ENCODE results near the gene RBM10.
A peak's percentile ranks its signal among the peaks of the same experiment; 100 is the strongest.

The RBM10 gene

DNA sequence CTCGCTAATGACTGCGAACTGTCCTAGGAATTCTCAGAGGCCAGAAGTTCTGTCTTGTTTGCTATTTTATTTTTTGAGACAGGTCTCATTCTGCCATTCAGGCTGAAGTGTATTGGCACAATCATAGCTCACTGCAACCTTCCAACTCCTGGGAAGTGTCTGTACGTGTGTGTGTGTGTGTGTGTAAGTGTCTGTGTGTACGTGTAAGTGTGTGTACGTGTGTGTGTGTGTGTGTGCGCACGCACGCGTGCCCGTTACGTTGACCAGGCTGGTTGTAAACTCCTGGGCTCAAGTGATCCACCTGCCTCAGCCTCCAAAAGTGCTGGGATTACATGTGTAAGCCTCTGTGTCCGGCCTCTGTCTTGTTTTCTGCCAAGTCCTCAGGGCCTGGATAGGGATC is 63.1 kb downstream of the RBM10 start:
- Histone ChIP-seq H3K9ac (ENCODE audit: low read depth, low read length) (no peak overlapping the region), H3K36me3 (ENCODE audit: insufficient read depth, low read length) (peaks cover 80% of the 10 kb centered on the region)

DNA sequence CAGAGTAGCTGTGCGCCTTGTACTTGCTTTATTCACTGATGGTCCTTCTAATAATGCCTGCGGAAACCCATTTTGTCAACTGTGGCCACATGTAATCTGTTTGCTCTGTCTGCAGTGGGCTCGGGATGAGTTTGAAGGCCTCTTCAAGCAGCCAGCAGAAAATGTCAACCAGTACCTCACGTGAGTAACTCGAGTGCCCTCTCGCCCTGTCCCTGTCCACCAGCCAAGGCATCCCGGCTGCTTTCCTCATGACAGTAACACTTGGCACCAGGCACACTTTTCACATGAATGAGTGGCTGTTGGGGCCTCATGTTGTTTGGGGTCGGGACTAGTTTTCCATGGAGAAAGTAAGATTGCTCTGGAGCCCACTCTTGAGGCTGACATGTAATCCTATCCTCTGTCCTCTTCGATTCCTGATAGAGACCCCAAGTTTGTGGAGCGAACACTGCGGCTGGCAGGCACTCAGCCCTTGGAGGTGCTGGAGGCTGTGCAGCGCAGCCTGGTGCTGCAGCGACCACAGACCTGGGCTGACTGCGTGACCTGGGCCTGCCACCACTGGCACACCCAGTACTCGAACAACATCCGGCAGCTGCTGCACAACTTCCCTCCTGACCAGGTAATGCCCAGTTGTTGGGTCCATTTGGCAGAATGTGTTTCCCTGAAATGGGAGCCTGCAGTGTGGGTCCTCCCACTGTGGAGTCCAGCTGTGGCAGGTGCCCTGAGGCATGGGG is 64.7 kb downstream of the RBM10 start:
- H3K9me3 ChIP-seq (ENCODE audit: control insufficient read depth, insufficient read depth, low read length), result no peaks in the 10 kb centered on the region
- H3K36me3 ChIP-seq (ENCODE audit: insufficient read depth, low read length), result peaks cover 72% of the 10 kb centered on the region
- H3K4me1 ChIP-seq (ENCODE audit: insufficient read depth, low read length), result no peaks in the 10 kb centered on the region
- no peak overlapping the region for H3K9ac ChIP-seq (ENCODE audit: low read depth, low read length)

More for the DNA sequence above, 63.1 kb downstream of the RBM10 start:
- Histone ChIP-seq H3K4me1 (ENCODE audit: insufficient read depth, low read length) (no peaks in the 10 kb centered on the region), H3K9me3 (ENCODE audit: control insufficient read depth, insufficient read depth, low read length) (no peaks in the 10 kb centered on the region)

DNA sequence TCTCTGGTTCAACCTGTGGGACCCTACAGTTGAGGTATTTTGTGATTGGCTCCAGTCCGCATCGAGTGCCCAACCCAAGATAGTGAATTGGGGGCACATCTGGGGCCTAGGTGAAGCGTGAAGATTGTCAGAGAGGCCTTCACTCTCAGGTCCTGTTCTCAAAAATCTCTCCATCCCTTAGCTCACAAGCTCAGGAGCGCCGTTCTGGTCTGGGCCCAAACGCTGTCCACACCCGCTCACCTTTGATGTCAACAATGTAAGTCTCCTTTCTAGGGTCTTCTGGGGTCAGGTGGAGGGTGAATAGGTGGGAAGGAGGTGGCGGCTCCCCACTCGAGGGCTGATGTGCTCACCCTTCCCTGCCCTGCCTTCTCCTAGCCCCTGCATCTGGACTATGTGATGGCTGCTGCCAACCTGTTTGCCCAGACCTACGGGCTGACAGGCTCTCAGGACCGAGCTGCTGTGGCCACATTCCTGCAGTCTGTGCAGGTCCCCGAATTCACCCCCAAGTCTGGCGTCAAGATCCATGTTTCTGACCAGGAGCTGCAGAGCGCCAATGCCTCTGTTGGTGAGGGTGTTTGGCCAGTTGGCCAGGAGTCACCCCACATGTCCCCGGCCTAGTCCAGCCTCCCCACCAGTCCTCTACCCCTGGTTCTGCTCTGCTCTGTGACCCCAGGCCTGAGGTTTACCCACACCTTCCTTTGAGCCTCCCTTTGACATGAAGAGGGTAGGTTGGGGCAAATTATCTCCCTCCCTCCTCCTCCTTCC is 65.8 kb downstream of the RBM10 start:
- Histone ChIP-seq H3K4me1 (ENCODE audit: insufficient read depth, low read length) (no peaks in the 10 kb centered on the region), H3K36me3 (ENCODE audit: insufficient read depth, low read length) (peaks cover 70% of the 10 kb centered on the region), H3K9ac (ENCODE audit: low read depth, low read length) (no peak overlapping the region), H3K9me3 (ENCODE audit: control insufficient read depth, insufficient read depth, low read length) (no peaks in the 10 kb centered on the region)

- H3K9me3 ChIP-seq (ENCODE audit: control insufficient read depth, insufficient read depth, low read length), result no peaks in the 10 kb centered on the region
- no peak overlapping the region for H3K9ac ChIP-seq (ENCODE audit: low read depth, low read length)
- H3K36me3 ChIP-seq (ENCODE audit: insufficient read depth, low read length), result peaks cover 53% of the 10 kb centered on the region
- no peaks in the 10 kb centered on the region for H3K4me1 ChIP-seq (ENCODE audit: insufficient read depth, low read length)
Observed at GRCh38 chrX:47212381-47213293, 67.6 kb downstream of the RBM10 start.

- no peak overlapping the region for H3K9ac ChIP-seq (ENCODE audit: low read depth, low read length)
- H3K9me3 ChIP-seq (ENCODE audit: control insufficient read depth, insufficient read depth, low read length), result no peaks in the 10 kb centered on the region
- H3K36me3 ChIP-seq (ENCODE audit: insufficient read depth, low read length), result peaks cover 35% of the 10 kb centered on the region
- no peaks in the 10 kb centered on the region for H3K4me1 ChIP-seq (ENCODE audit: insufficient read depth, low read length)
Observed at GRCh38 chrX:47214435-47215077, 69.5 kb downstream of the RBM10 start.

GRCh38 chrX:47215291-47215900 is 70.4 kb downstream of the RBM10 start:
- 0 out of 2 replicates have a peak, but pooled peaks cover 4% of the 10 kb centered on the region for H3K4me1 ChIP-seq (ENCODE audit: insufficient read depth, low read length)
- H3K9ac ChIP-seq (ENCODE audit: low read depth, low read length), result no peak overlapping the region
- peaks cover 27% of the 10 kb centered on the region for H3K36me3 ChIP-seq (ENCODE audit: insufficient read depth, low read length)
- H3K9me3 ChIP-seq (ENCODE audit: control insufficient read depth, insufficient read depth, low read length), result no peaks in the 10 kb centered on the region

DNA sequence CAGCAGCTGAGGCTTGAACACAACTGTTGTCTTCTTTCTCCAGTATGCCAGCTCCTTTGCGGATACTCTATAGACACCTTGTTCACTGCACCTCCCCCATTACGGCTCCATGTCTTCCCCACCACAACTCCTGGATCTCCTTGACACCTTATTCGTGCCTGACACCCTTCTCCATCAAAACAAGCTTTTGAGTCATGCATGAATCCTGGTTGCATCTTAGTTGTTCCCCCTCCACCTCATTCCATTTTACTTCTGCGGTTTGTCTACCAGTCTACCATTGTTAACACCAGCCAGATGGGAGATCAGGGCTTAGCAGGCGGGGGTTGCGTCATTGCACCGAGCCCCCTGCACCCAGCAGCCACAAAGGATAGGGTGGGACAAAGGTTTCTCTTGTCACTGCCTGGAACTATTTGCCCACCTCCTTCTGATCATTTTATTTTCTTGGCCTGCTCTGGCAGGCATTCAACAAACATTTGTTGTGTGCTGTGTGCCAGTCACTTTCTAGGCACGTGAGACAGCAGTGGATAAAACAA is 71.4 kb downstream of the RBM10 start:
- Histone ChIP-seq H3K36me3 (ENCODE audit: insufficient read depth, low read length) (peaks cover 19% of the 10 kb centered on the region), H3K9me3 (ENCODE audit: control insufficient read depth, insufficient read depth, low read length) (no peaks in the 10 kb centered on the region), H3K4me1 (ENCODE audit: insufficient read depth, low read length) (0 out of 2 replicates have a peak, but pooled peaks cover 4% of the 10 kb centered on the region), H3K9ac (ENCODE audit: low read depth, low read length) (no peak overlapping the region)

DNA sequence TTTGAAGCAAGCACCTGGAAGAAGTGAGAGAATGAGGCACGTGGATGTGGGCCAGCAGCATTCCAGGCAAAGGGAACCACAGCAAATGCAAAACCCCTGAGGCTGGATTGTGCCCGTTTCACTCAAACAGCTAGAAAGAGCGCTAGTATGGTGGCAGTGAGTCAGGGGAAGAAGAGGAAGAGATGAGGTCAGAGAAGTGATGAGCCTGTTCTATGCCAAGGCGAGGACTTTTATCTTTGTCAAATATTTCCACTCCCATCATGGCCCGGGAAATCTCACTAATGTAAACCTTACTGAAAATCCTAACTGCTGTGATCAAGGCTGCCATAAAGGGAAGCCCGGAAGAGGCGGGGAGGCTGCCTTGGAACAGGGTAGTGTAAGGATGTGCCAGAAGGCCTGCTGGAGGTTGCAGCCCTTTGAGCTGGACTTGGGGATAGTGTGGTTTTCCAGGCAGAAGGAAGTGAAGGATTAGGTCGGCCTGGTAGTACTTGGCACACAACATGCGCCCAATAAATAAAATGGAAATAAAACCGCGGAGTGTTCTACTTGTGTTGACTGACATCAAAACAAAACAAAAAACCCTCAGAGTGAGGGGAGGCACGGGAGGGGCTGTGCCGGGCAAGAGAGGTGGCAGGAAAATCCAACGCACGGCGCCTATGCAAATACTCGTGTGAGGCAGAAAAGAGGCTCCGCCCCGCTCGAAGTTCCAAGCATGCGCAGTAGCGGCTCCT is 72.3 kb downstream of the RBM10 start:
- H3K4me1 ChIP-seq (ENCODE audit: insufficient read depth, low read length), result 0 out of 2 replicates have a peak, but pooled peaks cover 4% of the 10 kb centered on the region
- peak overlapping the region; percentile 35; the same call in 1 of the 2 replicates for H3K9ac ChIP-seq (ENCODE audit: low read depth, low read length)
- H3K9me3 ChIP-seq (ENCODE audit: control insufficient read depth, insufficient read depth, low read length), result no peaks in the 10 kb centered on the region
- H3K36me3 ChIP-seq (ENCODE audit: insufficient read depth, low read length), result peaks cover 19% of the 10 kb centered on the region; the same call in 1 of the 2 replicates

GRCh38 chrX:47217852-47218279 is 72.8 kb downstream of the RBM10 start:
- Histone ChIP-seq H3K9ac (ENCODE audit: low read depth, low read length) (peak overlapping the region; percentile 86), H3K9me3 (ENCODE audit: control insufficient read depth, insufficient read depth, low read length) (no peaks in the 10 kb centered on the region), H3K36me3 (ENCODE audit: insufficient read depth, low read length) (peaks cover 13% of the 10 kb centered on the region), H3K4me1 (ENCODE audit: insufficient read depth, low read length) (0 out of 2 replicates have a peak, but pooled peaks cover 4% of the 10 kb centered on the region)

GRCh38 chrX:47218280-47218919 is 73.4 kb downstream of the RBM10 start, which contains the start of gene CDK16:
Gene CDK16, plus strand, starts transcription at chrX:47218681. Its CDS starts 4,877 bp downstream, at chrX:47223558.
- H3K9ac ChIP-seq (ENCODE audit: low read depth, low read length), result peak within 1 kb of the TSS; percentile 86
- peaks cover 15% of the 10 kb centered on the region for H3K36me3 ChIP-seq (ENCODE audit: insufficient read depth, low read length)
- H3K9me3 ChIP-seq (ENCODE audit: control insufficient read depth, insufficient read depth, low read length), result no peaks in the 10 kb centered on the region
- 0 out of 2 replicates have a peak, but pooled peaks cover 4% of the 10 kb centered on the region for H3K4me1 ChIP-seq (ENCODE audit: insufficient read depth, low read length)

DNA sequence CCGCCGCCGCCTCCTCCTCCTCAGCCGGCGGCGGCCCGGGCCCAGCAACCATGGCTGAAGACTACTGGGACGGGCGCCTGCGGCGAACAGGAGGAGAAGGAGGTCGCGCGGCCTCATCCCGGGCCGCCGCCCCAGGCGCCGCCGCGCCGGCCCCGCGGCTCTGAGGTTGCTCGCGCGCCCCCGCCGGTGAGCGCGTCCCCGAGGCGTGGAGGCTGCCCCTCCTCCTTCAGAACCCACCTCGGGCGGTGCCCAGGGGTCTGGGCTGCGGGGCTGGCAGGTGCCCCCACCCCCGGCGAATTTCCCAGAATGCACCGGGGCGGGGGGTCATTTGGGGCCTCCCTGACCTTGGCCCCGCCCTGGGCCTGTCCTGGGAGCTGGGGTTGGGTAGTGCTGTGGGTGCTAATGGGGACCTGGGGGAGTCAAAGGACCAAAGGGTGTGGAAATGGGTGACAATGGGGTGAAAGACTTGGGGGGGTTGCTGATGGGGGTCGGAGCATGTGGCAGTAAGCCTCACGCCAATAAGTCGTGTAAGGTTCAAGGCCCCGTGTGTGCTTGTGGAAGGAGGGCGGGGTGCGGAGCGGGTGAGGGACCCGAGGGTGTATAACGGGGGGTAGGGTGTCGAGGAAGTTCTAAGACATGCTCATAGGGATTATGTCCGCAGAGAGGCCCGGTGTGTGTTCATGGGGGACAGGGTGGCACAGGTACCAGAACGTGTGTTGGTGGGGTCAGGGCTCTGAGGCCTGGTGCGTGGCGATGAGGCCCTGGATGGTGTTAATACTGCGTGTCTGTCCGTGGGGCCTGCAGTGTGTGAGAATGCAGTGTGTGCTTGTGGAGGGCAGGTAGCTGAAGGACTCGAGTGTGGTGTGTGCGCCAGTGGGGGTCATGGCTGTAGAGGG is 74.1 kb downstream of the RBM10 start:
- Histone ChIP-seq H3K36me3 (ENCODE audit: insufficient read depth, low read length) (peaks cover 21% of the 10 kb centered on the region), H3K4me1 (ENCODE audit: insufficient read depth, low read length) (0 out of 2 replicates have a peak, but pooled peaks cover 4% of the 10 kb centered on the region), H3K9ac (ENCODE audit: low read depth, low read length) (peak overlapping the region; percentile 86), H3K9me3 (ENCODE audit: control insufficient read depth, insufficient read depth, low read length) (no peaks in the 10 kb centered on the region)
